ENCODE results near the gene TRAF1. TPM values are rescaled to one million over a fixed set of nuclear protein-coding genes. Genes with fewer than 3 reads are reported as not detected.

Gene TRAF1
- total RNA-seq, 2 experiments from 2014 or later: 51.6 to 52.9 TPM

- POLR2A ChIA-PET: interaction anchor here (0.7 kb wide), 1 partner anchor 132 kb away, joined by 3 read pairs; no protein-coding TSS in a partner anchor
- no peak overlapping the region for H3K27ac Mint-ChIP-seq
These were observed 25.5 kb upstream of the TRAF1 start for GRCh38 chr9:120951960-120952618.

GRCh38 chr9:120950421-120951388 lies 24.1 kb upstream of the TRAF1 start:
- no peaks in the 10 kb centered on the region for H3K36me3 Mint-ChIP-seq (ENCODE audit: low read depth)
- no peaks in the 10 kb centered on the region for H3K9me3 Mint-ChIP-seq (ENCODE audit: insufficient read depth)
- DNase-seq (no peak), ATAC-seq (no peak)
- CTCF ChIA-PET: interaction anchor here (1.3 to 3.2 kb wide), 2 partner anchors 14 to 82 kb away, joined by 3 to 14 read pairs; no protein-coding TSS in a partner anchor
- H3K4me3 Mint-ChIP-seq: no peak overlapping the region
- POLR2A ChIA-PET: interaction anchor here (1.0 kb wide), 1 partner anchor 59 kb away, joined by 3 read pairs; no protein-coding TSS in a partner anchor
- H3K27ac Mint-ChIP-seq: no peak overlapping the region
- H3K4me1 Mint-ChIP-seq (ENCODE audit: low read depth): no peaks in the 10 kb centered on the region
- no peaks in the 10 kb centered on the region for H3K27me3 Mint-ChIP-seq (ENCODE audit: low read depth)

More at GRCh38 chr9:120951960-120952618, 25.5 kb upstream of the TRAF1 start:
- no peaks in the 10 kb centered on the region for H3K9me3 Mint-ChIP-seq (ENCODE audit: insufficient read depth)
- no peak for DNase-seq
- peaks cover under 1% of the 10 kb centered on the region for H3K27me3 Mint-ChIP-seq (ENCODE audit: low read depth)
- CTCF ChIA-PET: interaction anchor here (1.1 to 3.2 kb wide), 4 partner anchors 9 to 29 kb away, joined by 4 to 14 read pairs (median 10); no protein-coding TSS in a partner anchor
- H3K36me3 Mint-ChIP-seq (ENCODE audit: low read depth): no peaks in the 10 kb centered on the region
- no peaks in the 10 kb centered on the region for H3K4me1 Mint-ChIP-seq (ENCODE audit: low read depth)
- no peak overlapping the region for H3K4me3 Mint-ChIP-seq
- no peak for ATAC-seq

DNA sequence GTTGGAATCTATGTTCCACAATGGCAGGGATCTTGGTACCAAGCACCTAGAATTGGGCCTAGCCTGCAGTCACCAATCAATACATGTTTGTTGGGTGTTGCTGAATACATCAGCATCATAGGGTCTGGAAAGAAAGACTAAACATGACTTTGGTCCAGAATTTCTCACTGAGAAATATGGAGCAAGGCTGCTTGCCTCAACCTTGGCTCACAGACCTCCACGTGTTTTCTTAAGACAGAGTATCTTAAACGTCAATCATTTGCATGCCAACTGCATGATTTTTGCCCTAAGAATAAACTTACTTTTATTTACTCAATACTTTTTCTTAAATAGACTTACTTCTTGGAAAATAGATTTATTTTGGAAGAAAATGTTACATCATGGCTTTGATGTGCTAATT lies 22.7 kb upstream of the TRAF1 start:
- no peak for ATAC-seq
- no peaks in the 10 kb centered on the region for H3K27me3 Mint-ChIP-seq (ENCODE audit: low read depth)

DNA sequence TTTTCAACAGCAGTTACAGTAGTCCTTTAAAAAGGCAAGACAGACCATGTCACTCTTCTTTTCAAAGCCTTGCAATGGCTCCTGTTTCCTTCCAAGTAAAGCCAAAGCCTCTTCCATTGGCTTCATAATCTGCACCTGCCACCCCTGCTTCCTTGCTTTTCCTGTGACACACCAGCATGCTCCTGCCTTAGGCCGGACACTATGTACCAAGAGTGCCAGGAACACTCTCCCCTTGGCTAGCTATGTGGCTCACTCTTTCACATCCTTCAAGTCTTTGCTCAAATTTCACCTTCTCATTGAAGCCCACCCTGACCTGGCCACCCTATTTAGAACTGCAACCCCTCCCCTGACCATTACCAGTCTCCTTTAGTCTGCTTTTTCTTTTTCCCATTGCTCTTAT lies 22.2 kb upstream of the TRAF1 start:
- POLR2A ChIA-PET: no interaction called here
- no peaks in the 10 kb centered on the region for H3K9me3 Mint-ChIP-seq (ENCODE audit: insufficient read depth)
- ATAC-seq (no peak), DNase-seq (no peak)
- no peaks in the 10 kb centered on the region for H3K27me3 Mint-ChIP-seq (ENCODE audit: low read depth)
- CTCF ChIA-PET: no interaction called here
- H3K4me3 Mint-ChIP-seq: no peak overlapping the region
- no peaks in the 10 kb centered on the region for H3K4me1 Mint-ChIP-seq (ENCODE audit: low read depth)
- H3K27ac Mint-ChIP-seq: no peak overlapping the region
- no peaks in the 10 kb centered on the region for H3K36me3 Mint-ChIP-seq (ENCODE audit: low read depth)

More for the DNA sequence above, 22.7 kb upstream of the TRAF1 start:
- ChIA-PET CTCF (interaction anchor here (3.2 kb wide), 1 partner anchor 12 kb away, joined by 14 read pairs; no protein-coding TSS in a partner anchor), POLR2A (no interaction called here)
- Mint-ChIP-seq H3K4me1 (ENCODE audit: low read depth) (no peaks in the 10 kb centered on the region), H3K4me3 (no peak overlapping the region), H3K9me3 (ENCODE audit: insufficient read depth) (no peaks in the 10 kb centered on the region), H3K36me3 (ENCODE audit: low read depth) (no peaks in the 10 kb centered on the region), H3K27ac (no peak overlapping the region)
- DNase-seq: no peak

GRCh38 chr9:120947222-120947621 lies 20.6 kb upstream of the TRAF1 start:
- H3K36me3 Mint-ChIP-seq (ENCODE audit: low read depth): no peaks in the 10 kb centered on the region
- POLR2A ChIA-PET: interaction anchor here (1.3 kb wide), 1 partner anchor 16 kb away, joined by 3 read pairs; no protein-coding TSS in a partner anchor
- DNase-seq: no peak
- H3K4me3 Mint-ChIP-seq: no peak overlapping the region
- no peaks in the 10 kb centered on the region for H3K27me3 Mint-ChIP-seq (ENCODE audit: low read depth)
- no peaks in the 10 kb centered on the region for H3K9me3 Mint-ChIP-seq (ENCODE audit: insufficient read depth)
- H3K27ac Mint-ChIP-seq: no peak overlapping the region
- H3K4me1 Mint-ChIP-seq (ENCODE audit: low read depth): no peaks in the 10 kb centered on the region
- CTCF ChIA-PET: interaction anchor here (1.3 to 1.9 kb wide), 2 partner anchors 10 to 35 kb away, joined by 3 to 7 read pairs; no protein-coding TSS in a partner anchor
- ATAC-seq: no peak

DNA sequence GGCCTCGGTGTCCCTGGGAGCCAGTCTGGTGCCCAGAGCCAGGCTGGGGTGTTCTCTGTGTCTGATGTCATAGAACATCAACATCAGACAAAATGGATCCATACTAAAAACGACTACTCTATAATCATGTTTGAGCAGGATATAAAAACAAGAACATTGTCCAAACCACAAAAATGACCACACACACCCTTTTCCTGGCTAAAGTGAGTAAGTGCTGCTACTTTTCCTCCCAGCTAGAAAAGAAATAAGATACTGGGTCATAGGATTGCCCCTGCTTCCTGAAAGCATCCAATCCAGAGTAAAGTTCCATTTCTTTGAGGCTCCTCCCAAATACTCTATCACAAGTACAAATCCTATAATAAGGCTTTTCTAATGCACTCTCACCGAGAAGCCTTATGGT lies 19.7 kb upstream of the TRAF1 start:
- Mint-ChIP-seq H3K27ac (no peak overlapping the region), H3K4me1 (ENCODE audit: low read depth) (no peaks in the 10 kb centered on the region), H3K4me3 (no peak overlapping the region), H3K36me3 (ENCODE audit: low read depth) (no peaks in the 10 kb centered on the region), H3K9me3 (ENCODE audit: insufficient read depth) (no peaks in the 10 kb centered on the region), H3K27me3 (ENCODE audit: low read depth) (peaks cover 2% of the 10 kb centered on the region)
- ChIA-PET CTCF (interaction anchor here (1.3 to 1.9 kb wide), 2 partner anchors 9 to 36 kb away, joined by 3 to 7 read pairs; no protein-coding TSS in a partner anchor), POLR2A (interaction anchor here (1.3 kb wide), 1 partner anchor 15 kb away, joined by 3 read pairs; no protein-coding TSS in a partner anchor)
- DNase-seq (no peak), ATAC-seq (no peak)

DNA sequence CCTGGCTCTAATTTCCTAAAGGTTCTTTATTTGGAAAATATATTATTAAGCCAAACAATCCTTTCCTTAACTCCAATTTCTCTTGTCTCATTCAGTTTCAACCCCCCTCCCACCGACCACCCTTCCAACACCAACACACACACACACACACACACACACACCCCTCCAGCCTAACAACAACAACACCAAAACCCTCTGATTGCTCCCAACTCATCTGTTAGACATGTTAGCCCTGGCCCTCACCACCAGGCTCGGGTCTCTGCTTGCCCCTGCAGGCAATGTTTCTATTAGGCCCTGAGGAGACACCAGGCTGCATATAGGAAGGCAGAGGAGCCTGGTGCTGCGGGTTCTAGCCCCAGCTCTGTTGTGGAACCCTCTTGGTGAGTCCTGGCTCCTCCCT lies 18.4 kb upstream of the TRAF1 start:
- peaks cover 8% of the 10 kb centered on the region for H3K27me3 Mint-ChIP-seq (ENCODE audit: low read depth)
- ATAC-seq (no peak), DNase-seq (no peak)
- no peaks in the 10 kb centered on the region for H3K4me1 Mint-ChIP-seq (ENCODE audit: low read depth)
- no peaks in the 10 kb centered on the region for H3K9me3 Mint-ChIP-seq (ENCODE audit: insufficient read depth)
- H3K27ac Mint-ChIP-seq: no peak overlapping the region
- no peaks in the 10 kb centered on the region for H3K36me3 Mint-ChIP-seq (ENCODE audit: low read depth)
- H3K4me3 Mint-ChIP-seq: no peak overlapping the region
- ChIA-PET CTCF (no interaction called here), POLR2A (no interaction called here)

DNA sequence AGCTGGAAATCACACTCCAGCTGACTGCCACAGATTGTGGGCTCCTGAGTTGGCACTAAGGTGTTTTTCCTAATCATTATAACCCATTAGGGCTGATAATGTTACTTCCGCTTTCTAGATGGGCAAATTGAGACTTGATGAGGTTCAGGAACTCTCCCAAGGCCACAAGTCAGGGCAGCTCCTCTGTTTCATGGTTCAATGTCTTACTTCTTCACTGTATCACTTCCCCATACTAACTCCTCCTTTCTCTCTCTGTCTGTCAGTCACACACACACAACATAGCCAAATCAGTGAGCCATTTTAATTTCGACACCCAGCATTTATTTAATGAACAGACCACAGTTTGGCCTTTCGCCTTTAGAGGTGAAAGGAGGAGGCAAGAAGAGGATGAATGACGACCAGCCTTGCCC lies 17.8 kb upstream of the TRAF1 start:
- Mint-ChIP-seq H3K9me3 (ENCODE audit: insufficient read depth) (no peaks in the 10 kb centered on the region), H3K27ac (no peak overlapping the region), H3K4me3 (no peak overlapping the region), H3K27me3 (ENCODE audit: low read depth) (peaks cover 8% of the 10 kb centered on the region), H3K36me3 (ENCODE audit: low read depth) (no peaks in the 10 kb centered on the region), H3K4me1 (ENCODE audit: low read depth) (no peaks in the 10 kb centered on the region)
- ChIA-PET POLR2A (no interaction called here), CTCF (no interaction called here)
- DNase-seq: no peak
- ATAC-seq: no peak

DNA sequence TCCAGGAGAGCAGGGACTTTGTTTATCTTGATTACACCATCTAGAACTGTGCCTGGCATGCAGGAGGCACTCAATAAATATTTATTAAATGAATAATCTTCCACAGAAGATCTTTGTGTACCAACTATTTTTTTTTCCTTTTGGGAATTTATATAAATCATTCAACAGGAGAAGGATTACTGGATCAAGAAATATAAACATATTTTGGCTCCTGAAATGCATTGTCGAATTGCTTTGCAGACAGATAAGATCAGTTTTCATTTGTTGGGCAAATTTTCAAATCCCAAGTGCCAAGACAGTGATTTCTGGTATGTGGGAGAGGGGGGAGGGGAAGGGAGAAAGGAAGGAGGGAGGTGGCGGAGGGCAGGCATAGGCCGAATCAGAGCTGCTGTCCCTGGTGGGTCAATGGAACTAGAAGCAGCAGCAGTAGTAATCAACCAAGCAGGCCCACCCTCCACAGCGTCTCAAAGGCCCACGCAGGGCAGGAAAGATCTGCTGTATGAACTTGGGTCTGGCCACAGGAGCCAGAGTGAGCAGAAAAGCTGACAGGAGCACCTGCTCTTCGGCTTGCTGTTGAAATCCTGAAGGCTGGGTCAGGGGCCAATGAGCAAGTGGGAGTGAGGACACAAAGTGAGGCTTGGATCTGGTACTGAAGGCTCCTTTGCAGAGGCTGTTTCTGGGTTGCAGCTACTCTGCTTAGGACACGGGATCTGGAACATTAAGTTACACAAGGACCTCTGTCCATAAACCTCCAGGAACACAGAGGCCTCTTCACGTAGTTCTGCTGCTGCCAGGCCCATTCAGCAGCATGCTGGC lies 15.8 kb upstream of the TRAF1 start:
- peaks cover 8% of the 10 kb centered on the region for H3K27me3 Mint-ChIP-seq (ENCODE audit: low read depth)
- ChIA-PET POLR2A (no interaction called here), CTCF (no interaction called here)
- H3K4me3 Mint-ChIP-seq: no peak overlapping the region
- no peaks in the 10 kb centered on the region for H3K9me3 Mint-ChIP-seq (ENCODE audit: insufficient read depth)
- DNase-seq (no peak), ATAC-seq (no peak)
- peaks cover 4% of the 10 kb centered on the region for H3K4me1 Mint-ChIP-seq (ENCODE audit: low read depth)
- H3K36me3 Mint-ChIP-seq (ENCODE audit: low read depth): no peaks in the 10 kb centered on the region
- no peak overlapping the region for H3K27ac Mint-ChIP-seq

- Mint-ChIP-seq H3K27me3 (ENCODE audit: low read depth) (peaks cover 8% of the 10 kb centered on the region), H3K27ac (no peak overlapping the region), H3K9me3 (ENCODE audit: insufficient read depth) (no peaks in the 10 kb centered on the region), H3K36me3 (ENCODE audit: low read depth) (no peaks in the 10 kb centered on the region), H3K4me3 (no peak overlapping the region), H3K4me1 (ENCODE audit: low read depth) (peaks cover 15% of the 10 kb centered on the region)
- ATAC-seq: no peak
- no peak for DNase-seq
- POLR2A ChIA-PET: no interaction called here
- CTCF ChIA-PET: interaction anchor here (0.7 to 0.8 kb wide), 3 partner anchors 40 to 185 kb away, joined by 3 to 4 read pairs (median 3); no protein-coding TSS in a partner anchor
These were observed 14.6 kb upstream of the TRAF1 start for GRCh38 chr9:120941046-120941770.

- DNase-seq (no peak), ATAC-seq (no peak)
- H3K36me3 Mint-ChIP-seq (ENCODE audit: low read depth): no peaks in the 10 kb centered on the region
- no peaks in the 10 kb centered on the region for H3K9me3 Mint-ChIP-seq (ENCODE audit: insufficient read depth)
- peaks cover 8% of the 10 kb centered on the region for H3K27me3 Mint-ChIP-seq (ENCODE audit: low read depth)
- peaks cover 21% of the 10 kb centered on the region for H3K4me1 Mint-ChIP-seq (ENCODE audit: low read depth)
- H3K27ac Mint-ChIP-seq: no peak overlapping the region
- H3K4me3 Mint-ChIP-seq: no peak overlapping the region
- CTCF ChIA-PET: no interaction called here
- POLR2A ChIA-PET: no interaction called here
These were observed 14.0 kb upstream of the TRAF1 start for GRCh38 chr9:120940573-120940972.

Measured in activated CD8-positive, alpha-beta T cell treated with anti-CD3 and anti-CD28 coated beads, Interleukin-2, amount 10 ng/mL, durations not matched to agents 7 days and 5 days (primary cell).